GM10248 (cell line): ENCODE measurements around the gene MME.

Source experiments
- CTCF ChIA-PET: fragments of 300-600 bp; sonication (Branson Sonifier 250); formaldehyde crosslinking; extraction: SDS; loops from one replicate; lab custom pipeline; 2021; ENCODE audit warnings: antibody characterized with exemption; lab: Yijun Ruan, JAX
- POLR2A ChIA-PET: fragments of 350-650 bp; sonication (Branson Sonifier 250); formaldehyde crosslinking; extraction: SDS; loops from one replicate; lab custom pipeline; 2020; ENCODE audit warnings: antibody characterized with exemption; lab: Yijun Ruan, JAX
- DNase-seq: peaks from one replicate; pipeline ENCODE4 v3.0.0; 2012; ENCODE audit errors: extremely low spot score
- TF ChIP-seq, protein P1 (sequence below): IDR thresholded peaks from 2 replicates; pipeline ENCODE4 v1.5.1; 2012; ENCODE audit warnings: mild to moderate bottlenecking, low read depth; ENCODE audit errors: extremely low read depth, missing control alignments, control extremely low read depth

The MME gene

DNA sequence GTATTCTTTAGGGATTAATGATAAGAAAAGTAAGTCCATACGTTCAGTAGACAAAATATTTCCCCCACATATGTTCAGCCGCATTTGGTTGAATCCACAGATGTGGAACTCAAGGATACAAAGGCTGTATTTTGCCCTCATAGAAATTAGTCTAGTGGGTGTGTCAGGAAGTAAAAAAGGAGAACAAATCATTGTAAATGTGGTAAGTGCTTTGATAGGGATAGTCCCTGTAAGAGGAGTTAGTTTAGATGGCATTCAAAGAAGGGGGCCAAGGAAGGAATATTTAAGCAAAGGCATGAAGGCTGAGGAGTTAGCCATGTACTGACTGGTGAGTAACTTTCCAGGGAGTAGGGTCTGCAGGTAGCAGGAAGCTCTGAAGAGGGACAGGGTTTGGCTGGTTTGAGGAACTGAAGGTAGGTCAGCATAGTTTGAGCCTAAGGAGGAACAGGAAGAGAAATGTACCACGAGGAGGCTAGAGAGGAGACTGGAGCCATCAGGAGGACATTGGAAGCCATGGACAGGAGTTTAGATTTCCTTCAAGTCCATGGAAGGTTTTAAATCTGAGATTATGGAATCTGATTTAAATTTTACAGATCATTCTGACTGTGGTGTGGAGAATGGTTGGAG, 98.8 kb downstream of the MME start:
- POLR2A ChIA-PET = no interaction called here
- DNase-seq = no peak
- CTCF ChIA-PET = no interaction called here
- TF ChIP-seq, protein P1, sequence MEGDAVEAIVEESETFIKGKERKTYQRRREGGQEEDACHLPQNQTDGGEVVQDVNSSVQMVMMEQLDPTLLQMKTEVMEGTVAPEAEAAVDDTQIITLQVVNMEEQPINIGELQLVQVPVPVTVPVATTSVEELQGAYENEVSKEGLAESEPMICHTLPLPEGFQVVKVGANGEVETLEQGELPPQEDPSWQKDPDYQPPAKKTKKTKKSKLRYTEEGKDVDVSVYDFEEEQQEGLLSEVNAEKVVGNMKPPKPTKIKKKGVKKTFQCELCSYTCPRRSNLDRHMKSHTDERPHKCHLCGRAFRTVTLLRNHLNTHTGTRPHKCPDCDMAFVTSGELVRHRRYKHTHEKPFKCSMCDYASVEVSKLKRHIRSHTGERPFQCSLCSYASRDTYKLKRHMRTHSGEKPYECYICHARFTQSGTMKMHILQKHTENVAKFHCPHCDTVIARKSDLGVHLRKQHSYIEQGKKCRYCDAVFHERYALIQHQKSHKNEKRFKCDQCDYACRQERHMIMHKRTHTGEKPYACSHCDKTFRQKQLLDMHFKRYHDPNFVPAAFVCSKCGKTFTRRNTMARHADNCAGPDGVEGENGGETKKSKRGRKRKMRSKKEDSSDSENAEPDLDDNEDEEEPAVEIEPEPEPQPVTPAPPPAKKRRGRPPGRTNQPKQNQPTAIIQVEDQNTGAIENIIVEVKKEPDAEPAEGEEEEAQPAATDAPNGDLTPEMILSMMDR = no peak

DNA sequence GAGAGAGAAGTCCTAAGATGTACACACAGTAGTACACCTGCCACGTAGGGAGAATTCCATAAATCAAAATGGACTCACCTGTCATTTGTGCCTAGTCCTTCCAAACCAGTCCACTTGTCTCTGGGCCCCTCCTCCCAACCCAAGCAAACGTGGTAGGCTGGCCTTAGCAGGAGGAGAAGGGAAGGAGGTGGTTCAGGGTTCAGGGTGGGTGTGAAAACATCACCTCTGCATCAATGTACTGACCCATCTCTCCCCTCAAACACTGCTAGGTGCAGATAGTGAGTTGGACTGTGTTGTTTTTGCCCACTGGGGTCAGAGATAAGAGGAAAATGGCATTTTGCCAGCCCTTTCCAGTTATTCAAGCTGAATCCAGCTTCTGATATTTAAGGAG, 99.3 kb downstream of the MME start:
- ChIA-PET POLR2A (no interaction called here), CTCF (no interaction called here)
- DNase-seq = no peak
- TF ChIP-seq, protein P1 = no peak

DNA sequence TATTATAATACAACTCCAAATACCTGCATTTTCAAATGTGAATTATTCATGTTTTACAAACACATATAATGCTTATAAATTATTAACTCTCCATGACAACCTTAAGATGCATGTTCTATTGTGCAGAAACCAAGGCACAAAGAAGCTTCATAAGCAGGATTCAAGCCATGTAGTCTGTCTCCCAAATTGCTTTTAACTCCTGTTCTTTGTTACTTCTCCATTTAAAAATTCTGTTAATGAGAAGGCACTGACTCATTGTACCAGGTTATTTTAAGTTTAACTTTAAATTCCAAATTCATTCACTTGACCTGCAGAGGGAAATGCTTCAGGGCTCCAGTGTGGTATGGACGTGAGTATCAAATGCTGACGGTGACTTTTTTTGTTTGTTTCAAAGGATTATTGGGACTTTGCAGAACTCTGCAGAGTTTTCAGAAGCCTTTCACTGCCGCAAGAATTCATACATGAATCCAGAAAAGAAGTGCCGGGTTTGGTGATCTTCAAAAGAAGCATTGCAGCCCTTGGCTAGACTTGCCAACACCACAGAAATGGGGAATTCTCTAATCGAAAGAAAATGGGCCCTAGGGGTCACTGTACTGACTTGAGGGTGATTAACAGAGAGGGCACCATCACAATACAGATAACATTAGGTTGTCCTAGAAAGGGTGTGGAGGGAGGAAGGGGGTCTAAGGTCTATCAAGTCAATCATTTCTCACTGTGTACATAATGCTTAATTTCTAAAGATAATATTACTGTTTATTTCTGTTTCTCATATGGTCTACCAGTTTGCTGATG, 100.0 kb downstream of the MME start:
- ChIA-PET POLR2A (no interaction called here), CTCF (interaction anchor here (1.0 to 1.2 kb wide), 2 partner anchors 10 to 19 kb away, joined by 3 read pairs; no protein-coding TSS in a partner anchor)
- TF ChIP-seq, protein P1 = no peak

DNA sequence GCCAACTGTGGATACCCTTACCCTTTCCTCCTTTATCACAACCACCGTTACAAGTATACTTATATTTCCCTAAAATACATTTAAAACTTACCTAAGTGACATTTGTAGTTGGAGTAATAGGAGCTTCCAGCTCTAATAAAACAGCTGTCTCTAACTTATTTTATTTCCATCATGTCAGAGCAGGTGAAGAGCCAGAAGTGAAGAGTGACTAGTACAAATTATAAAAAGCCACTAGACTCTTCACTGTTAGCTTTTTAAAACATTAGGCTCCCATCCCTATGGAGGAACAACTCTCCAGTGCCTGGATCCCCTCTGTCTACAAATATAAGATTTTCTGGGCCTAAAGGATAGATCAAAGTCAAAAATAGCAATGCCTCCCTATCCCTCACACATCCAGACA, 102.3 kb downstream of the MME start:
- POLR2A ChIA-PET = no interaction called here
- DNase-seq = no peak
- TF ChIP-seq, protein P1 = no peak
- CTCF ChIA-PET = interaction anchor here (1.0 to 1.2 kb wide), 2 partner anchors 10 to 17 kb away, joined by 3 read pairs; no protein-coding TSS in a partner anchor

More for the DNA sequence above, 100.0 kb downstream of the MME start:
- DNase-seq = no peak

DNA sequence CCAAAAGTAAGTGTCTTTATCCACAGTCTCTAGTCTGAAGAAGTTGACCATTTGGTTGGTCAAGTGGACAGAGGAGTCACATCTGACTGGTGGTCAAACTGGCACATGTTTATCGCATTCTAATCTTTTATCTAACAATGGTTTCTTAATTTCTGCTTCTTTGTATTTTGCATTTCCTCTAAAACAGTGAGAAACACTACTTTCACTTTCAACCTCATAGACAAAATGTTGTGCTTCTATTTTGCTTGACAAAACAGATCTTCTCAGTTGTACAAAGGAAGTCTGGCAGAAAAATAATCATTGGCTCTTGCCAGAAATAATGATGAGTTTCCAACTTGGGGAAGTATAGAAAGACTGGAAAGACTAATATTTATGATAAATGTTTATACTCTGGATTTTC, 103.9 kb downstream of the MME start:
- TF ChIP-seq, protein P1 = no peak
- ChIA-PET POLR2A (no interaction called here), CTCF (no interaction called here)
- DNase-seq = no peak

DNA sequence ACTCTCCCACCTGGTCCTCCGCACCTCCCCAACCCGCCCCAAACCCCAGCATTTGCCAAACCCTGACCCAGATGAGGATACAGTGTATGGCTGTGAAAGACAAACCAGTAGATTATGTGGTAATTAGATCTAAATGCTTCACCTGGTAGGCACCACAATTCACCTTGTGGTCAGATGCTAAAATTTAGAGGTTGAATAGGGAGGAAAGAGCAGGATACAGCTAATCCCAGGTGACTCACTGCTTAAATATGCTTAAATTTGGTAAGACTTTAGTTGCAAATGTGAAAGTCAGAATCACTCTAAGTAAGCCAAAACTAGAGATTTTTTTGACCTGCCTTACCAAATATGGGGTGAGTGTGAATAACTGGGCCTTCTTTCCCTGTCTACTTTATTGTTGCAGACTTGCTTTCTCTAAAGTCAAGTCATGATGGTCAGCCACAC, 105.5 kb downstream of the MME start:
- POLR2A ChIA-PET = no interaction called here
- CTCF ChIA-PET = no interaction called here
- DNase-seq = no peak
- TF ChIP-seq, protein P1 = no peak
